GM12872 (cell line): ENCODE measurements around the gene PCA3.

Source experiments
- CTCF ChIP-seq: IDR thresholded peaks from 3 replicates; pipeline ENCODE4 v1.5.1; 2011; ENCODE audit warnings: low read depth, mild to moderate bottlenecking, low read length, moderate library complexity; ENCODE audit not compliant: insufficient read depth

PCA3 gene

GRCh38 chr9:76818271-76818670, 54.0 kb downstream of the PCA3 start:
- TF ChIP-seq CTCF = no peak

DNA sequence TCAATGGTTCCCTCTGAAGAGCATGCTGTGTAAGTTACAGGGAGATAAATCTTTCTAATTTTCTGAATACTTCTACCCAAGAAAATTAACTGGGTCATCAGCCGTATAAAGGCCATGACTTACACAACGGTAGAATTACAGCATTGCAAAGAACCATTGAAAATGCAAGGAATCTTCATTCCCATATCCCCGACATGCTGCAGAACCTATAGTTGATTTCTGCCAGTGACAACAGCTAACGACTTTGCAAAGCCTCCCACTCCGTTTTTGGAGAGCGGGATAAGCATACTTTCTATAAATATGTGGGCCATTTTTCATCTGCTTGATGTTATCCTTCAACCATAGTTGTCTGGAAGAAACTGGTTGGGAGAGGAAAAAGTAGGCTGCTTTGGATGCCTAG, 56.2 kb downstream of the PCA3 start:
- TF ChIP-seq CTCF = no peak

DNA sequence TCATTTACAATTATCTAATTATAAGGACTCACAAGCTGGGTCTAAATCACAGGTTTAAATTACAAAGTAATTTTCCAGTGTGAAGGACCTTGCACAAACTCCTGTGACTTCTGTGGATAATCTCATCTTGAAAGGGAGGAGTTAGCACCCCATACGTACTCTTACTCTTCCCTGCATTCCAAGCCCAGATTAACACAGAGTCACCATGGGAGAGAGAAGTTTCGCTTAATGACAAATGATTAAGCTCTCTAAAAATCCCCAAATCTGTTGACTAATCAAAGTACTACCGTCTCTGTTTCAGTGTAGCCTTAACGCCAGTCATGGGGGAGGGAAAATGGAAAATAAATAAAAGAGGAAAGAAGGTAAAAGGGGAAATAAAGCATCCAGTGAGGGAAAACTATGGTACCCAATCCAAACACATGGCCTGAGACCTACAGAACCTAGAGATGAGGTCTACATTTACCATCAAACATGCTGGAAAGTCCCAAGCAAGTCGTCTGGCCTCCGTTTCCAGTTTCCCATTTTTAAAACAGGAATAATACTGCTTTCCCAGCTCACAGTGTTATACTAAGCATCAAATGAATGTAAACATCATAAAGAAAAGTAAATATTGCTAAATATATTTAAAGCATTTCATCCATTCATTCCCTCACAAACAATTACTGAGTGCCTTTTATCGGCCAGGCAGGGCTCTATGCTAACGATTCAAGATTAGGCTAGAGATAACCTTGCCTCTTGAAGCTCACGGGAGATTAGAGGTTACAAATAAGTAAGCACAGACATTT, 63.2 kb downstream of the PCA3 start:
- TF ChIP-seq CTCF = no peak

GRCh38 chr9:76828447-76828846, 64.2 kb downstream of the PCA3 start:
- no peak for TF ChIP-seq CTCF

DNA sequence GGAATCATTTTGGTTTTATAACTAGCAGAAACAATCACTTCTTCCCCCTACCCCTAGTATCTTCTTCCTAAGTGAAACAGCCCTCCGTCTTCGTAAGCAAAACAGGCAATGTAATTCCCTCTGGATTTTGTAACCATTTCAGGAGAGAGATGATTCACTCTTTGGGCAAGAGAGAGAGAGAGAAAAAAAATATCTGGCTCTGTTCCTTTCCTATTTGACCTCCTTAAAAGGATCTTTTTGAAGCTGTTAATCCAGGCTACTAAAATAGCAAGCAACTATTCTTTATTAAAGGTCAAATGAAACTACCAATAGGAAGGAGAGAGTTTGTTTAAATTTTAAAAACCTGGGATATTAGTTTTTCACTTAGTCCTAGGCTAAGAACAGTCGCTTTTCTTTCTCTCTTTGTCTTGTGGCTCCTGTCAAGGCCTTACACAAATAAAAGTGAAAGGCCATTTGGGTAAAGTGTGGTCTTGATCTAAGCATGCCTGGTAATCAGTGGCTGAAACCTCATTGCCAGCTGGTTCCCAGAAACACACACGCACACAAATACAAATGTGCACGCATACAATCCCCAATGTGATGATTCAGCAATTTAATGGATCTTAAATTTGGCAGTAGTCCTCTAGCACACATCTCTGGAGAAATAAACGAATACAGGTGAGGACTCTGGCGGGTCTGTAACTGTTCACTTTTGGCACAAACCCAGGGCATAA, 71.5 kb downstream of the PCA3 start:
- no peak for TF ChIP-seq CTCF
